ENCODE results near the gene NECAB3.

DNA sequence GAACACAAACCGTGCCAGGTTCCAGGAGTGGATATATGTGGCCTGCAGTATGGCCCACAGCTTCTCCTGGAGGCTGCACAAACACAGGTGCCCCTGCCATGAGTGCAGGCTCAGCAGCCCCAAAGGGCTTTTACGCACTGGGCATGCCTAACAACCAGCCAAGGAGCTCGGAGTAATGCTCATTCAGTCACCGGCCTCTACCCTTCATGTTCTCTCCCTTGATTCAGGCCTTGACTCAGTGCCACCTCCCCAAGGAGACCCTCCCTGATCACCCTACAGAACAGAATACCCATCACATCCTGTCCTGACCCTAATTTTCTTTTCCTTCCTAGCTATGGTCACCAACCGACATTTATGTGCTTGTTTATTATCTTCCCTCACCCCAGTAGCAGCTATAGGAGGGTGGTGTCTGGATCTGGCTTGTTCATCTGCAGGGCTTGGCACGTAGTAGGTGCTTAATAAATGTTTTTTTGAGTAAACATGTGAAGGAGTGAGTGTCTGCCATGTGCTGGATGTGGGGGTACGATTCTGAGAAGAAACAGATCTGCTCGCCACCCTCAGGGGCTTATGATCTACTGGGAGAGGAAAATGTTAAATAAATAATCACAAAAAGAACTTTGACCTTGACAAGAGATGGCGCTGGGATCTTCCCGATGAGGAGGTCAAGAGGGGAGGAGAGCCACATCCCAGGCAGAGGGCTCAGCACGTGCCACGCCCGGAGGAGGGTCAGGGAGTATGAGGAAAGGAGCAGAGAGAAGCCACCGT, 36.6 kb upstream of the NECAB3 start:
- no peak for TF ChIP-seq POLR2A (IDR thresholded peaks at IDR 0.05)
- TF ChIP-seq, protein P1, sequence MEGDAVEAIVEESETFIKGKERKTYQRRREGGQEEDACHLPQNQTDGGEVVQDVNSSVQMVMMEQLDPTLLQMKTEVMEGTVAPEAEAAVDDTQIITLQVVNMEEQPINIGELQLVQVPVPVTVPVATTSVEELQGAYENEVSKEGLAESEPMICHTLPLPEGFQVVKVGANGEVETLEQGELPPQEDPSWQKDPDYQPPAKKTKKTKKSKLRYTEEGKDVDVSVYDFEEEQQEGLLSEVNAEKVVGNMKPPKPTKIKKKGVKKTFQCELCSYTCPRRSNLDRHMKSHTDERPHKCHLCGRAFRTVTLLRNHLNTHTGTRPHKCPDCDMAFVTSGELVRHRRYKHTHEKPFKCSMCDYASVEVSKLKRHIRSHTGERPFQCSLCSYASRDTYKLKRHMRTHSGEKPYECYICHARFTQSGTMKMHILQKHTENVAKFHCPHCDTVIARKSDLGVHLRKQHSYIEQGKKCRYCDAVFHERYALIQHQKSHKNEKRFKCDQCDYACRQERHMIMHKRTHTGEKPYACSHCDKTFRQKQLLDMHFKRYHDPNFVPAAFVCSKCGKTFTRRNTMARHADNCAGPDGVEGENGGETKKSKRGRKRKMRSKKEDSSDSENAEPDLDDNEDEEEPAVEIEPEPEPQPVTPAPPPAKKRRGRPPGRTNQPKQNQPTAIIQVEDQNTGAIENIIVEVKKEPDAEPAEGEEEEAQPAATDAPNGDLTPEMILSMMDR (IDR thresholded peaks at IDR 0.05): no peak

All from ovary (tissue), 3 donors.